Measurements from ENCODE around the gene CD34. TPM values are rescaled to one million over a fixed set of nuclear protein-coding genes. Genes with fewer than 3 reads are reported as not detected.
A peak's percentile ranks its signal among the peaks of the same experiment; 100 is the strongest.

CD34 gene
- total RNA-seq, 4 donors from 2014 or later, result 20.7 to 38.8 (median 27.8) TPM

GRCh38 chr1:207884266-207885029 is 26.5 kb downstream of the CD34 start:
- Histone ChIP-seq H3K27ac (peak overlapping the region in 2 of 3 donors; percentile 31 to 67), H3K36me3 (no peaks in the 10 kb centered on the region), H3K4me1 (peaks cover 8 to 22% of the 10 kb centered on the region in 2 donors), H3K9me3 (no peaks in the 10 kb centered on the region), H3K27me3 (no peaks in the 10 kb centered on the region), H3K4me3 (replicated peaks in 1 of 3) (no peak overlapping the region)
- WGBS, 2 donors, result 80 to 85% methylated on average over 9 of the region's 9 CpGs
- intact Hi-C loops (cut with DNase I), result loop anchor here (10.0 kb wide), 1 partner anchor 110 kb away; no protein-coding TSS in a partner anchor
- TF ChIP-seq POLR2A (IDR thresholded peaks at IDR 0.05) (no peak), CTCF (IDR thresholded peaks at IDR 0.05) (no peak)
- DNase-seq, result no peak

GRCh38 chr1:207883660-207884250 is 27.2 kb downstream of the CD34 start:
- Histone ChIP-seq H3K4me3 (replicated peaks in 1 of 3) (no peak overlapping the region), H3K4me1 (peaks cover 5 to 15% of the 10 kb centered on the region in 2 donors), H3K27me3 (no peaks in the 10 kb centered on the region), H3K36me3 (no peaks in the 10 kb centered on the region), H3K9me3 (no peaks in the 10 kb centered on the region), H3K27ac (peak overlapping the region in 2 of 3 donors; percentile 35 to 67)
- TF ChIP-seq CTCF (IDR thresholded peaks at IDR 0.05) (no peak), POLR2A (IDR thresholded peaks at IDR 0.05) (no peak)
- intact Hi-C loops (cut with DNase I), result loop anchor here (10.0 kb wide), 1 partner anchor 111 kb away; no protein-coding TSS in a partner anchor
- DNase-seq, result no peak
- 82 to 83% methylated on average over 2 of the region's 2 CpGs for WGBS, 2 donors

- no peak overlapping the region for H3K4me3 ChIP-seq (replicated peaks in 1 of 3)
- no peak for DNase-seq
- no peaks in the 10 kb centered on the region for H3K9me3 ChIP-seq
- WGBS, 2 donors, result 66 to 76% methylated on average over 5 of the region's 5 CpGs
- H3K27me3 ChIP-seq, result no peaks in the 10 kb centered on the region
- TF ChIP-seq POLR2A (IDR thresholded peaks at IDR 0.05), result no peak
- TF ChIP-seq CTCF (IDR thresholded peaks at IDR 0.05), result no peak
- H3K36me3 ChIP-seq, result no peaks in the 10 kb centered on the region
- intact Hi-C loops (cut with DNase I), result loop anchor here (10.0 kb wide), 1 partner anchor 112 kb away; no protein-coding TSS in a partner anchor
- H3K27ac ChIP-seq, result no peak overlapping the region
- peaks cover 0 to 14% of the 10 kb centered on the region in 2 donors for H3K4me1 ChIP-seq
These were observed 27.7 kb downstream of the CD34 start for GRCh38 chr1:207883104-207883651.

- Histone ChIP-seq H3K4me3 (replicated peaks in 1 of 3) (no peak overlapping the region), H3K27me3 (no peaks in the 10 kb centered on the region), H3K9me3 (no peaks in the 10 kb centered on the region), H3K36me3 (no peaks in the 10 kb centered on the region), H3K4me1 (peaks cover 0 to 14% of the 10 kb centered on the region in 2 donors), H3K27ac (no peak overlapping the region)
- TF ChIP-seq CTCF (IDR thresholded peaks at IDR 0.05) (no peak), POLR2A (IDR thresholded peaks at IDR 0.05) (no peak)
- DNase-seq, result no peak
- 62 to 64% methylated on average over 3 of the region's 3 CpGs for WGBS, 2 donors
- intact Hi-C loops (cut with DNase I), result loop anchor here (10.0 kb wide), 1 partner anchor 112 kb away; no protein-coding TSS in a partner anchor
These were observed 28.2 kb downstream of the CD34 start for GRCh38 chr1:207882692-207883091.
